ENCODE measurements around the gene GPR35. TPM values are rescaled to one million over a fixed set of nuclear protein-coding genes. Genes with fewer than 3 reads are reported as not detected.

Gene GPR35
- polyA plus RNA-seq, 1 donor (not counting 4 experiments of a cell fraction or from before 2014, with no cell fraction given), result 0.04 TPM

GRCh38 chr2:240605867-240606743 is 19.2 kb upstream of the GPR35 start:
- H3K4me3 ChIP-seq (ENCODE audit: control insufficient read depth in 2 of 3, extremely low read depth in 1 of 3, insufficient read depth in 2 of 3, low read depth in 1 of 3, low read length in 3 of 3), result no peak overlapping the region
- no peak overlapping the region for H3K4me2 ChIP-seq (ENCODE audit: control insufficient read depth, extremely low read depth, insufficient read depth, low read depth, low read length)
- no peak for DNase-seq (ENCODE audit: low read depth, low spot score)

GRCh38 chr2:240611601-240612210 is 13.6 kb upstream of the GPR35 start:
- H2AFZ ChIP-seq (ENCODE audit: control insufficient read depth, low read length), result no peak overlapping the region
- no peak for TF ChIP-seq EZH2 (IDR thresholded peaks at IDR 0.05; ENCODE audit: low read length)
- no peak for TF ChIP-seq CTCF (optimal IDR thresholded peaks at IDR 0.05 in 1 of 3, IDR thresholded peaks at IDR 0.05 in 1 of 3, conservative IDR thresholded peaks at IDR 0.05 in 1 of 3; ENCODE audit: extremely low read depth in 1 of 3, insufficient read depth in 2 of 3, low read length in 3 of 3)
- H3K4me2 ChIP-seq (ENCODE audit: control insufficient read depth, extremely low read depth, insufficient read depth, low read depth, low read length), result no peak overlapping the region
- no peak overlapping the region for H3K9ac ChIP-seq (ENCODE audit: control insufficient read depth, extremely low read depth, insufficient read depth, low read length)
- DNase-seq (ENCODE audit: low read depth, low spot score) (no peak), FAIRE-seq (no peak)
- no peak overlapping the region for H3K27ac ChIP-seq (ENCODE audit: control insufficient read depth, insufficient read depth, low read length)
- H3K27me3 ChIP-seq (ENCODE audit: control insufficient read depth, extremely low read depth, insufficient read depth, low read length), result no peaks in the 10 kb centered on the region
- no peaks in the 10 kb centered on the region for H3K9me1 ChIP-seq (ENCODE audit: control insufficient read depth, extremely low read depth, insufficient read depth, low read length)
- no peaks in the 10 kb centered on the region for H4K20me1 ChIP-seq (ENCODE audit: control insufficient read depth, extremely low read depth, insufficient read depth, low read length)
- no peaks in the 10 kb centered on the region for H3K36me3 ChIP-seq (ENCODE audit: control insufficient read depth in 2 of 2, extremely low read depth in 1 of 2, insufficient read depth in 2 of 2, low read length in 2 of 2)
- dilution Hi-C loops (cut with MboI; ENCODE audit: extremely low pct_ligation_motif_present, low sequenced_read_pairs), result no loop called here
- no peak overlapping the region for H3K4me3 ChIP-seq (ENCODE audit: control insufficient read depth in 2 of 3, extremely low read depth in 1 of 3, insufficient read depth in 2 of 3, low read depth in 1 of 3, low read length in 3 of 3)
- no peaks in the 10 kb centered on the region for H3K79me2 ChIP-seq (ENCODE audit: control insufficient read depth, insufficient read depth, low read length)
- H3K4me1 ChIP-seq (ENCODE audit: control insufficient read depth, extremely low read depth, insufficient read depth, low read length), result no peaks in the 10 kb centered on the region
- no peaks in the 10 kb centered on the region for H3K9me3 ChIP-seq (ENCODE audit: control insufficient read depth, low read depth, low read length)

More at GRCh38 chr2:240605867-240606743, 19.2 kb upstream of the GPR35 start:
- no peaks in the 10 kb centered on the region for H3K4me1 ChIP-seq (ENCODE audit: control insufficient read depth, extremely low read depth, insufficient read depth, low read length)
- H3K79me2 ChIP-seq (ENCODE audit: control insufficient read depth, insufficient read depth, low read length), result no peaks in the 10 kb centered on the region
- H3K9ac ChIP-seq (ENCODE audit: control insufficient read depth, extremely low read depth, insufficient read depth, low read length), result no peak overlapping the region
- peaks cover 0 to 2% of the 10 kb centered on the region in 2 experiments for H3K36me3 ChIP-seq (ENCODE audit: control insufficient read depth in 2 of 2, extremely low read depth in 1 of 2, insufficient read depth in 2 of 2, low read length in 2 of 2)
- H2AFZ ChIP-seq (ENCODE audit: control insufficient read depth, low read length), result no peak overlapping the region
- FAIRE-seq, result no peak
- no peaks in the 10 kb centered on the region for H4K20me1 ChIP-seq (ENCODE audit: control insufficient read depth, extremely low read depth, insufficient read depth, low read length)
- dilution Hi-C loops (cut with MboI; ENCODE audit: extremely low pct_ligation_motif_present, low sequenced_read_pairs), result no loop called here
- H3K27ac ChIP-seq (ENCODE audit: control insufficient read depth, insufficient read depth, low read length), result no peak overlapping the region
- H3K9me3 ChIP-seq (ENCODE audit: control insufficient read depth, low read depth, low read length), result no peaks in the 10 kb centered on the region
- no peaks in the 10 kb centered on the region for H3K9me1 ChIP-seq (ENCODE audit: control insufficient read depth, extremely low read depth, insufficient read depth, low read length)
- no peaks in the 10 kb centered on the region for H3K27me3 ChIP-seq (ENCODE audit: control insufficient read depth, extremely low read depth, insufficient read depth, low read length)
- no peak for TF ChIP-seq CTCF (optimal IDR thresholded peaks at IDR 0.05 in 1 of 3, IDR thresholded peaks at IDR 0.05 in 1 of 3, conservative IDR thresholded peaks at IDR 0.05 in 1 of 3; ENCODE audit: extremely low read depth in 1 of 3, insufficient read depth in 2 of 3, low read length in 3 of 3)
- no peak for TF ChIP-seq EZH2 (IDR thresholded peaks at IDR 0.05; ENCODE audit: low read length)
